ENCODE results near the gene FKBP6.
"Not testable (repeated sequence)": the region's sequence is repeated elsewhere in the genome, so short reads cannot be mapped to it uniquely, and the experiment has no call there.

FKBP6 gene, protein sequence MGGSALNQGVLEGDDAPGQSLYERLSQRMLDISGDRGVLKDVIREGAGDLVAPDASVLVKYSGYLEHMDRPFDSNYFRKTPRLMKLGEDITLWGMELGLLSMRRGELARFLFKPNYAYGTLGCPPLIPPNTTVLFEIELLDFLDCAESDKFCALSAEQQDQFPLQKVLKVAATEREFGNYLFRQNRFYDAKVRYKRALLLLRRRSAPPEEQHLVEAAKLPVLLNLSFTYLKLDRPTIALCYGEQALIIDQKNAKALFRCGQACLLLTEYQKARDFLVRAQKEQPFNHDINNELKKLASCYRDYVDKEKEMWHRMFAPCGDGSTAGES

DNA sequence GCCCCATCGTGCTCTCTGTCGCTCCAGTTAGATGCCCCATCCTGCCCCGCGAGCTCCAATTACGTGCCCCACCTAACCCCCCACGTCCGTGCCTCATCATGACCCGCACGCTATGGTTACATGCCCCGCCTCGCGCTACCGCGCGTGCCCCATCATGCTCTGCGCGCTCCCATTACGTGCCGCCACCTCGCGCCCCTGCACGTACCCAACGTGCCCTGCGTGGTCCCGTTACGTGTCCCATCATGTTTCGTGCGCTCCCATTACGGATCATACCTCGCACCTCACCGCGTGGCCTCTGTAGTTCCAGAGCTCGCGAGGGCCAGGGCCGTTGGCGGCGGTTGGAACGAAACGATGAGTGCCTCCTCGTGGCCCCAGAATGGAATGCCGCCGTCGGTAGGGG is at the start of gene FKBP6, which contains the start of gene TRIM50:
FKBP6 (plus strand) TSS at position 240 of the 400 bp plus-strand sequence. CDS start 268 bp downstream, outside the sequence.
TRIM50 (minus strand) TSS at position 161 of the 400 bp plus-strand sequence. CDS start 3,295 bp downstream, outside the sequence.
- DNase-seq (ENCODE audit: low read depth in 2 of 2), result not testable (repeated sequence)

DNA sequence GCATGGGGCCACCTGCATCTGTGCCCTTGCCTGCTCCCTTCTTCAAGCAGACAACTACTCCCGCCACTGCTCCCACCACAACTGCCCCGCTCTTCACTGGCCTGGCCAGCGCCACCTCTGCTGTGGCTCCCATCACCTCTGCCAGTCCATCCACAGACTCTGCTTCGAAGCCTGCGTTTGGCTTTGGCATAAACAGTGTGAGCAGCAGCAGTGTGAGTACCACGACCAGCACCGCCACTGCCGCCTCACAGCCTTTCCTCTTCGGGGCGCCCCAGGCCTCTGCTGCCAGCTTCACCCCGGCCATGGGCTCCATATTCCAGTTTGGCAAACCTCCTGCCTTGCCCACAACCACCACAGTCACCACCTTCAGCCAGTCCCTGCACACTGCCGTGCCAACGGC is 30.7 kb upstream of the FKBP6 start:
- DNase-seq (ENCODE audit: low read depth in 2 of 2), result not testable (repeated sequence)

DNA sequence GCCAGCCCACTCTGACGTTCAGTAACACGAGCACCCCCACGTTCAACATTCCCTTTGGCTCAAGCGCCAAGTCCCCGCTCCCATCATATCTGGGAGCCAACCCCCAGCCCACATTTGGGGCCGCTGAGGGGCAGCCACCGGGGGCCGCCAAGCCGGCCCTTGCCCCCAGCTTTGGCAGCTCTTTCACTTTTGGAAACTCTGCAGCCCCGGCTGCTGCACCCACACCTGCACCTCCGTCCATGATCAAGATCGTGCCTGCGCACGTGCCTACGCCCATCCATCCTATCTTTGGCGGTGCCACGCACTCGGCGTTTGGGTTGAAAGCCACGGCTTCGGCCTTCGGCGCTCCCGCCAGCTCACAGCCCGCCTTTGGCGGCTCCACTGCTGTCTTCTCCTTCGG is 30.3 kb upstream of the FKBP6 start:
- DNase-seq (ENCODE audit: low read depth in 2 of 2), result not testable (repeated sequence)

DNA sequence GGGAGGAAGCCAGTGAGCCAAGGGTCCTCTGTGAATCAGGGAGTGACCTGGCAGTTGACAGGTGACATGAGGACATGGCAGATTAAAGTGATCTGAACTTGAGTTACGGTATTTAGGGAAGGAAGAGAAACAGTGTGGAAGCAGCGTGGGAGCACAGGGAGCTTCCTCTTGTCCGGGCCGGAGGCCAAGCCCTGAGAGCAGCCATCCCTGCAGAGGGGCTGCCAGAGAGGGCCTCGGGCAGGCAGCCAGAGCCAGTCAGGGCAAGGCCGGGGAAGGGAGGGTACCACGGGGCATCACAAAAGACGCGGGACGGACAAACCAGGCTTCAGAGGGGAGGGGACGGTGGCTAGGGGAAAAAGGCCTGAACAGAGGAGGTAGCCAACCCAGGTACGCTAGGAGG is 28.1 kb upstream of the FKBP6 start:
- DNase-seq (ENCODE audit: low read depth in 2 of 2), result not testable (repeated sequence)

DNA sequence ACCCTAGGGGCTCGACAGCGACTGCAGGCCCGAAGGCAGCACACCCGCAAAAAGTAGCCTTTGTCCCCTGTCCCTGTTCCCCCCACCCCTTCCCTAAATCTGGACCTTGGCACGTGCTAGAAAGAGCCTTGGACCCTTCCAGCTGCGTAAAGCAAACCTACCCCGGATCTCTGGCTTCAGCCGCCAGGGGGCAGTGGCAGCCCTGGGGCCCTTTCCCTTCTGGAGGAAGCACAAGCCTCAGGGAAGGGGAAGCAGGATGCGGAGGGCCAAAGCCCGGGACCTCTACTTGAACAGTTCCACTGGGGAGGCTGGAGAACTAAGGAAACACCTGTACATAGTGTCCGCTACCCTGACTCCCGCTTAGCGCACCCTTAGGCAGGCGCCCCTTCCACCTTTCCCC is 26.9 kb upstream of the FKBP6 start:
- DNase-seq (ENCODE audit: low read depth in 2 of 2), result not testable (repeated sequence)

DNA sequence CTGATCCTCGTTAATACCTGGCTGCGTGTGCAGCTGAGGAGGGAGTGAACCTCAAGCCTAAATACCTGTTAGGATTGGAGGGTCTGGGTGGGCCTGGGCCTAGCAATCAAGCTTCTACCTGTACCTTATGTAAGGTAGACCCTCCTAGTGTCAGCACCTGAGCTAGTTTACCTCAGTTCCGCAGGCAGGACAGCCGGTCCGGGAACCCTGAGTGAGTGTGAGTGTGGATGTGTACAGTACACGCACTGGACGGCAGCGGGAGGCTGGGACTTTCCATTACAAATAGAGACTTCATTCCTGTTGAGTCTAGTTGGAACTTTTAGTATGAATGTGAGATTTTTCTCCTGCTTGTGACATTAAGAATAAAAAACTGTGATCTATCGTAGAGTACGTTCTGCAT is 25.1 kb upstream of the FKBP6 start:
- DNase-seq (ENCODE audit: low read depth in 2 of 2), result not testable (repeated sequence)

DNA sequence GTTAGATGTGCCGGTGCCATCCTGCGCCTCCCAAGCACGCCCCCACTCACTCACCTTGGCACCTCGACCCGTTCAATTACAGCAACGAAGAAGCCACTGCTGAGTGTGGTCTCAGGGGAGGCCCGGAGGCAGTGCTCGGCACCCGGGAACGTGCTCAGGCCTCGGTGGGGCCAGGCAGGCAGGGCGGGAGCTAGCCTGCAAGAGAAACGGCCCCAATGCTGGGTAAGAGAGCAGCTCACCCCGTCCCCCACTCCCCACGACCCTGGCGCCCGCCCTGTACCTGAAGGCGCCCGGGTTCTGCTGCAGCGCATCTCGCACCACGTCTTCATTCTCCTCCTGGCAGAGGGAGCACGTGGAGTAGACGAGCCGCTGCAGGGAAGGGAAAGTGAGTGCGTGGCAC is 24.4 kb upstream of the FKBP6 start:
- no peak for DNase-seq (ENCODE audit: low read depth in 2 of 2)

DNA sequence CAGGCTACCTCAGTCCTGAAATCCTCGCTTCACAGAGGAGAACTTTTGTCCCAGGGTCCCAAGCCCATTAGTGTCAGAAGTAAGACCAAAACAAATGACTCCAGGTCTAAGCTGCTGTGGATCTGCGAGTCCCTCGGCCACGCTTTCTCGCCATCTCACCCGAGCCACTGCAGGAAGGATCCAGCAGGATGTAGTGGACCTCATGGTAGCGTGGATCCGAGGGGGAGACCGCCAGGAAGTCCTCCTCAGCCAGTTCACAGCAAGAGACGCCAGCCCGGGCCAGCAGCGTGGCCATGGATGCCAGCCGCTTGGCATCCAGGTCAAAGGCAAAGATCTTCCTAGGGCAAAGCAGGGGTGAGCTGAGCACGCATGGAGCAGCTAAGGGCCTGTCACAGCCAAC is 23.9 kb upstream of the FKBP6 start:
- DNase-seq (ENCODE audit: low read depth in 2 of 2), result no peak

DNA sequence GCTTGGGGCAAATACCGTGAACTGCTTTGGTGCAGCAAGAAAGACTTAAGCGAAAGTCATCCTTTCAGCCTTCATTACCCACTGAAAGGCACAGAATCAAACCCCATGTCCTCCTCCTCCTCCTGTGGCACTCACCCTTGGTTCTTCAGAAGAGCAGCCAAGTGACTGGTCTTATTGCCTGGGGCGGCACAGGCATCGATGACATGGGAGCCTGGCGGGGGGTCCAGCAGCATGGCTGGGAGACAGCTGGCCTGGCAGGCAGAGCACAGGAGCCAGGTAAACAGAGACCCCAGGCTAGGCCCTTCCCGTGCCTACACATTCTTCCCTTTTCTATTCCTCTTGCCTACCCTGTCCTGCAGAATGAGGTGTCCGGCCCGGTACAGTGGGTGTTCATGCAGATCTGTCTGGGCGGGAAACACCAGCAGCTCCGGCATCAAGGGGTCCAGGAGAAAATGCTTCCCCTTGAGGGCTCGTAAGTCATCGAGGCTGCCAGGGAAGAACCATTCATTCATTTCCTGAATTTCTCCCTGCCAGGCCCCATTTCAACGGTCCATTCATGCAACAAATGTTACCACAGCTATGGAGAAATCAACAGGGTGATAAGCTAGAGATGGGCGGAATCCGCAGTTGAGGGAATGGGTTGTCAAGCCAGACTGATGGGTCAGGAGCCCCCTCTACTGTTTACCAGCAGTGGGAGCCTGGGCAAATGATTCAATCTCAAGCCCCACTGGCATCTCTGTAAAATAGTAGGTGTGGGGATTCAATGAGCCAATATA is 23.2 kb upstream of the FKBP6 start:
- not testable (repeated sequence) for DNase-seq (ENCODE audit: low read depth in 2 of 2)

DNA sequence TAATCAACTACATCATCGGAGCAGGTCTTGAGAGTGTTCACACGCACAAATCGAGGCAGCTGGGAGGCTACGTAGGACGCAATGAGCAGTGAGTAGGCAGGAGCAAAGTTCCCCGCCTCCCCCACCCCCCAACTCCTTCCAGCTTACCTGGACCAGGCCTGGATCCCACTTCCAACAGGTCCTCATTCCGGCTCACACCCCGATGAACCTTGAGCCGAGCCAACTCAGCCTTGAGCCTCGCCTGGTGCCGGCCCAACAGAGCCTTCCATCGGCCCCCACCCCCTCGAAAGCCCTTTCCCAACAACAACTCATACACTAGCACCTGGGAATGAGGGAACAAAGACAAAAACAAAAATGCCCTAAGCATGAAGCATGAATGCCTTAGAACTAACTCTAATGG is 20.5 kb upstream of the FKBP6 start:
- no peak for DNase-seq (ENCODE audit: low read depth in 2 of 2)

DNA sequence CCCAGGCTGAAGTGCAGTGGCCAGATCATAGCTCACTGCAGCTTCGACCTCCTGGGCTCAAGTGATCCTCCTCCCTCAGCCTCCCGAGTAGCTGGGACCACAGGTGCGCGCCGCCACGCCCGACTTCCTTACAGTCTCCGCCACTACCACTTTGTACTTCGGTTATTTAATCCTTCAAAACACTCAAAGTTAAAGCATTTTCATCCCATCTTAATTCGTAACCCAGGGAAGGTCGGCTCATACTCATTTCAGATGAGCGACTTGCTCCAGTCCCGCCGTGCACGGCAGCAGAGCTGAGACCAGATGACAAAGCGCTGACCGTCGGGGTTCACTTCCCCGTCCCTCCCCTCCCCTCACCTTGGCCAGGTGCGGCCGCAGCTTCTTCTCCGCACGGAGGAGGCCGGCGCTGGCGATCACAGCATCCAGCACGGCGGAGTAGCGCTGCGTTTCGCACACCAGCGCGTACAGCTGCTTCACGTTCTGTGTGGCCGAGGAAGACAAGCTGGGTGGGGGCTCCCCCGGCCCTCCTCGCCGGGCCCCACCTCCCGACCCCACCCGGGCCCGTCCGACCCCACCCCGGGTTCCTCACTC is 19.8 kb upstream of the FKBP6 start:
- no peak for DNase-seq (ENCODE audit: low read depth in 2 of 2)

DNA sequence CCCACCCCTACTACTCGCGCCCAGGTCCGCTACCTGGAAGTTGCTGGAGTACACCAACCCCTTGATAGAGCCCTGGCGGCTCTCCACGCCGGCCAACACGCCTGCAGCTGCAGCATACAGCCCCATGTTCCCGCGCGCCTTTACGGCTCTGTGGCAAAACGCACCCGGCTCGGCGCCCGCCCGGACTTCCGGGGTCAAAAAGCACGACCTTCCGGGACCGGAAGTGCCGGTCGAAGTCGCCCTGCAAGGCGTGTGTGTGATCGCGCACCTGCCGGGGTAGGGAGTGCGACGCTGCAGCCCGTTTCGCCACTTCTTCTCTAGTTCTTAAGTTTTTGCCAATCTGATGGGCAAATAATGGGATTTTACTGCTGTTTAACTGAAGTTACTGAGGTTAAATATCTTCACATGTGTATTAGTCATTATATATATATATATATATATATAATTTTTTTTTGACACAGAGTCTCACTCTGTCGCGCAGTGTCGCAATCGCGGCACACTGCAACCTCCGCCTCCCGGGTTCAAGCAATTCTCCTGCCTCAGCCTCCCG is 19.2 kb upstream of the FKBP6 start, which contains the start of gene NSUN5:
NSUN5 (minus strand) TSS at position 162 of the 550 bp plus-strand sequence; CDS start at position 126, 36 bp downstream.
- DNase-seq (ENCODE audit: low read depth in 2 of 2), result peak; percentile 74 to 78

DNA sequence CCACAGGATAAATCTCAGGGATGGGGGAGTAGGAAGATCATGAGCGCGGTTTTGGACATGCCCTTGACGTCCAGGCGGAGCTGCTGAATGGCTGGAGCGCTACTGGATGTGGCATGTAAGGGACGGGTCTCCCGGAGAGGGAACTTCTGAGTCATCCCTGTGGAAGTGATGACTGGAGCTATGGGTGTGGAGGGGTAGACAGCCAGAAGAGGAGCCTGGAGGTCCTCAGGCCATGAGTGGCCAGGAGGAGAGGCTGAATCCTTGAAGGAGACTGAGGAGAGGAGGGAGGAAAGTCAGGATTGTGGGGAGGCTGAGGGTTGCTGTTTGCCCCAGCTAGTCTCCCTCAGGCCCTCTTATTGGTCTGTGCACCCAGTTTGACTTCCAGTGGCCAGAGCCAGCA is 16.5 kb upstream of the FKBP6 start:
- DNase-seq (ENCODE audit: low read depth in 2 of 2), result not testable (repeated sequence)

DNA sequence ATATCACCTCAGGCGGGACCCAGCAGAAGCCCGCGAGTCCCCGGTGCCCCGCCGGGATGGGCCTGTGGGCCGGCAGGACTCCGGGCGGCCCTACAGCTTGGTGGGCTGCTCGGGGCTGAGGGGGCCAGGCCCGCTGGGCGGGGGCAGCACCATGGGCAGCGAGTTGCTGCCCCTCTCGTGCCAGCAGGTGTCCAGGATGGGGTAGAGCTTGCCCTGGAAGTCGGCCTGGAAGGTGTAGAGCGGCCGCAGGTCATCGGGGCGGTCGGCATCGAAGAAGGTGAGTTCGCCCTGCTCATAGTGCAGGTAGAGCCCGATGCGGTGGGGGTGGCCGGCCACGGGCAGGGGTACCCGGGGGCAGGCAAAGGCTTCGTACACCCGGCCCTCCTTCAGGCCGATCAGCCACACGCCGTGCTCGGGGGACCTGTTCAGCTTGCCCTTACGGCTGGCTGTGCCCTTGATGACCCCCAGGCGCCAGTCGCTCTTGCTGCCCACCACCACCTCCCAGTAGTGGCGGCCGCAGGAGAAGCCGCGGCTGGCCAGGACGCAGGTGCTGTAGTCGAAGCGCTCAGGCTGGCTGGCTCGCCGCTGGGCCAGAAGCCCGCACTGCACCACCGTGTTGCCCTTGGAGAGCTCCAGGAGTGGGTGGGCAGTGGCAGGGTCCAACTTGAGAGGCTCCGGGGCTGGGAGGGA is 15.0 kb upstream of the FKBP6 start:
- DNase-seq (ENCODE audit: low read depth in 2 of 2), result no peak

DNA sequence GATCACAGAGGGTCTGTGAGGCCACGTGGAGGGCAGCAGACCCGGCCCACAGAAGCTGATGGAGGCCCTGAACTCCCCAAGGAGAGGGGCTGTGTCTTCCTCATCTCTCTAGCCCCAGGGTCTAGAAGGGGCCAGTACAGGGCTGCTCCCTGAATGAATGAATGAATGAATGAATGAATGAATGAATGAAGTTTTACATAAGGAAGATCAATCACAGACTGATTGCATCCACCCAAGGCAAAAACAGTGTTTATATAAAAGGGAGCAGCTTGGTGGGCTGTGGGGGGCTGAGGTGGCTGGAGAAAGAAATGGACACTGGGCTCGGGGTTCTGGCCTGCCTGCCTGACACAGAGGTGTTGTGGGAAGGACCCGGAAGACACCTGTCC is 14.4 kb upstream of the FKBP6 start:
- no peak for DNase-seq (ENCODE audit: low read depth in 2 of 2)

DNA sequence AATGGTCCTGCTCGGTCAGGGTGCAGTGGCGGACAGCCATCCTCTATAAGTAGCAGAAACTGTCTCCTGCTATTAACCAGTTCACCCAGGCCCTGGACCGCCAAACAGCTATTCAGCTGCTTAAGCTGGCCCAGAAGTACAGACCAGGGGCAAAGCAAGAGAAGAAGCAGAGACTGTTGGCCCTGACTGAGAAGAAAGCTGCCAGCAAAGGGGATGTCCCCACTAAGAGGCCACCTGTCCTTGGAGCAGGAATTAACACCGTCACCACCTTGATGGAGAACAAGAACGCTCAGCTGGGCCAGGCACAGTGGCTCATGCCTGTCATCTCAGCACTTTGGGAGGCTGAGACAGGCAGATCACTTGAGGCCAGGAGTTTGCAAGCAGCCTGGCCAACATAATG is 13.7 kb upstream of the FKBP6 start:
- no peak for DNase-seq (ENCODE audit: low read depth in 2 of 2)

DNA sequence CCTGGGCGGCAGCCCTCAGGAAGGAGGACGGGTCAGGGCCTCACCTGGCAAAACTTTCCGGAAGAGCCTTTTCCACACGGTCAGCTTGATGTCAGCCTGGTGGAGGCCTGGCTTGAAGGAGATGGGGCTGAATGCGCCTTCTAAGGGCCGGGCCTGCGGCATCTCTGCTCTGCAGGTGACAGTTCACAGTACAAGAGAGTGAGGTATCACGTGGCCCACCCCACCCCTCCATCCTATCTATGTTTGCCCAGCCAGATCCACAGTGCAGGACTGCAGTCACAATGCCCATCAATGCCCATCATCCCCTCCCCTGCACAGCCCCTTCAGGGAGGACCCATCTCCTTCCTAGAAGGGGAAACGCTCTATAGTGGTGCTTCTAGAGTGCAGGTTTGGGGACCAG is 11.4 kb upstream of the FKBP6 start:
- DNase-seq (ENCODE audit: low read depth in 2 of 2), result no peak

DNA sequence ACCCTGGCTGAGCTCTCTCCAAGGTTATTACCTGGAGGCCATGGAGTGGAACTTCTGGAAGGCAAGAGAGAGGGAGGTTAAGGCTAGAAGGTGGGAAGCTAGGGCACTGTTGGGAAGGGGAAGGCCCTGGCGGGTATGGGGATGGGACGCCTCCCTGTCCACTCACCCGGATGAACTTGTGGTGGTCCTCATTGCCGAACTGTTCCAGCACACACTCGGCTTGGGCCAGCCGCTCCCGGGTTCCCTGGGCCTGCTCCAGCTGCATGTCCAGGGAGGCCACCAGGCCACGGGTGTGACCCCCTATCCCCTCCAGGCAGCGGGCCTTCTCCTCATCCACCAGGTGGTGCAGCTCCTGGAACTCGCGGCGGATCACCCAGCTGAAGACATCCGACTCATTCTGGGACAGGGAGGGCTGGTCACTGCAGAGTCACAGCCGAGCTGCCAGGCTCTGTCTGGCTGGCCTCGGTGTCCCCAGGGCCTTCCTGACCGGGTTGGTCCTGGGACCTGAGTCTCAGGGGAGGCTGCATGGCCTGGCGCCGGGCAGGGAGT is 9.2 kb upstream of the FKBP6 start:
- DNase-seq (ENCODE audit: low read depth in 2 of 2), result not testable (repeated sequence)

DNA sequence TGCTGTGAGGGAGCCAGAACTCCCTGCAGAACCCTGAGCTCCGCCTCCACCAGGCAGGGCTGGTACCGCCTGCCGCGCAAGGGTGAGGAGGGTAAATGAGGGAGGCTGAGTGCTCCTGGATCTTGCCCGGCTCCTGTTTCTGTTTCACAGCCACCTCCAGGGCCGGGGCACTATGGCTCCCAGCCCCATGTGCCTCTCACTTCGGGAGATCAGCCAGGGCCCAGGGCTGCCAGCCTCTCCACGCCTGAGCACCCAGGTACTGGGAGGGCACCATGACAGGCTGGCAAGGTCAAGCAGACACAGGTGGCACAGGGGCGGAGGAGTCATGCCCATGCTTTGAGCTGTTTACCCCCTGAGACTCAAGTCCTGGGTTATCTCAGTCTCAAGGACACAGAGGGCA is 8.4 kb upstream of the FKBP6 start:
- DNase-seq (ENCODE audit: low read depth in 2 of 2), result not testable (repeated sequence)

DNA sequence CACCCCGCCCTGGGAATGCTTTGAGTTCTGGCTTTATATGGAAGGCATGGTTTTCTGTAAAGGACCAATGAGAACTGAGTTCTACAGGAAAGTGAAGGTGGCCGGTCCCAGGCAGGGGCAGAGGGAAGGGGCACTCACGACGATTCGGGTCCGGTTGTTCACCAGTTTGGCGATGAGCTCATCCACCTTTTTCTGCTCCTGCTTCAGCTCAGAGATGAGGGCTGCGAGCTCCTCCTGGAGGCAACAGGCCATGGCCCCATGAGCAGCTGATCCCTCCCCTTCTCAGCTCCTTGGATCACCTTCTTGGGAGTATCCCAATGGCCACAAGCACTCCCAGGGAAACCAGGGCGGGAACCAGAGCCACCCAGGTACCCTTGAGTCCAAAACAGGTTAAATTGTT is 8.0 kb upstream of the FKBP6 start:
- DNase-seq (ENCODE audit: low read depth in 2 of 2), result not testable (repeated sequence)

DNA sequence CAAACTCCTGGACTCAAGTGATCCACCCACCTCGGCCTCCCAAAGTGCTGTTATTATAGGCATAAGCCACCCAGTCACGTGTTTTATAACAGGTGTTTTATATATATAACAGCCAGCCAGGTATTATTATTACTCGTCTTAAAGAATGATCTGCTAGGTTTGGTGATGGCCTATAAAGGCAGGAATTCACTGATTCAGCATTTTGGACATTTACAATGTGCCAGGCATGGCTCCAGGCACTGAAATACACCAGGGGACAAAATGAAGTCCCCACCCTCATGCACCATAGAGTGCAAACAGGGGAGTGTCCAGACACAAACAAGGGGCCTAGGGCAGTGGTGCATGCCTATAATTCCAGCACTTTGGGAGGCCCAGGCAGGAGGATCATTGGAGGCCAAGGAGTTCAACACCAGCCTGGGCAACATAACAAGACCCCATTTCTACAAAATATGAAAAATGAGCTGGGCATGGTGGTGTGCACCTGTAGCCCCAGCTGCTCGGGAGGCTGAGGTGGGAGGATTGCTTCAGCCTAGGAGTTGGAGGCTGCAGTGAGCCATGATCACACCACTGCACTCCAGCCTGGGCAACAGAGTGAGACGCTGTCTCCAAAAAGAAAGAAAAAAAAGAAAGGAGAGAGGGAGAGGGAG is 4.4 kb upstream of the FKBP6 start:
- DNase-seq (ENCODE audit: low read depth in 2 of 2), result not testable (repeated sequence)

All from stimulated activated CD8-positive, alpha-beta memory T cell treated with anti-CD3 and anti-CD28 coated beads, Interleukin-15, amount 100 ng/mL, for 4 hours (primary cell).